ENCODE measurements around the gene HMGXB3.

- TF ChIP-seq REST (IDR thresholded peaks at IDR 0.05; ENCODE audit: insufficient read depth in 1 of 2, low read depth in 2 of 2, low read length in 1 of 2) (no peak), CTCF (IDR thresholded peaks at IDR 0.05) (no peak), POLR2AphosphoS5 (IDR thresholded peaks at IDR 0.05; ENCODE audit: low read depth, low read length) (no peak; the same call in 1 of the 2 replicates), SIN3A (IDR thresholded peaks at IDR 0.05; ENCODE audit: borderline replicate concordance, insufficient read depth, low read depth, low read length) (no peak)
Measured at GRCh38 chr5:150054569-150054968, 54.0 kb downstream of the HMGXB3 start.
